ENCODE data around the gene PLPPR3.

The PLPPR3 gene

GRCh38 chr19:795691-796581 is 25.8 kb downstream of the PLPPR3 start:
- DNase-seq (ENCODE audit: low read depth): no peak

- DNase-seq (ENCODE audit: low read depth): no peak
Observed at GRCh38 chr19:795073-795611, 26.6 kb downstream of the PLPPR3 start.

GRCh38 chr19:793806-794205 is 27.9 kb downstream of the PLPPR3 start:
- no peak for DNase-seq (ENCODE audit: low read depth)

- no peak for DNase-seq (ENCODE audit: low read depth)
Observed at GRCh38 chr19:792306-792885, 29.4 kb downstream of the PLPPR3 start.

GRCh38 chr19:791567-792305 is 30.0 kb downstream of the PLPPR3 start:
- no peak for DNase-seq (ENCODE audit: low read depth)

- DNase-seq (ENCODE audit: low read depth): no peak
Observed at GRCh38 chr19:791007-791566, 30.7 kb downstream of the PLPPR3 start.

GRCh38 chr19:789701-790060 is 32.1 kb downstream of the PLPPR3 start:
- DNase-seq (ENCODE audit: low read depth): no peak

GRCh38 chr19:788983-789700 is 32.6 kb downstream of the PLPPR3 start:
- no peak for DNase-seq (ENCODE audit: low read depth)

GRCh38 chr19:788686-788982 is 33.1 kb downstream of the PLPPR3 start:
- DNase-seq (ENCODE audit: low read depth): no peak

- no peak for DNase-seq (ENCODE audit: low read depth)
Observed at GRCh38 chr19:787536-787935, 34.2 kb downstream of the PLPPR3 start.

- DNase-seq (ENCODE audit: low read depth): no peak
Observed at GRCh38 chr19:784541-784940, 37.2 kb downstream of the PLPPR3 start.

- DNase-seq (ENCODE audit: low read depth): no peak
Observed at GRCh38 chr19:782878-783668, 38.7 kb downstream of the PLPPR3 start.

- DNase-seq (ENCODE audit: low read depth): no peak
Observed at GRCh38 chr19:782185-782877, 39.4 kb downstream of the PLPPR3 start.

GRCh38 chr19:781800-782184 is 40.0 kb downstream of the PLPPR3 start:
- no peak for DNase-seq (ENCODE audit: low read depth)

GRCh38 chr19:780935-781334 is 40.8 kb downstream of the PLPPR3 start:
- DNase-seq (ENCODE audit: low read depth): no peak

- no peak for DNase-seq (ENCODE audit: low read depth)
Observed at GRCh38 chr19:778910-779653, 42.7 kb downstream of the PLPPR3 start.

- DNase-seq (ENCODE audit: low read depth): no peak
Observed at GRCh38 chr19:776549-776948, 45.2 kb downstream of the PLPPR3 start.

- DNase-seq (ENCODE audit: low read depth): no peak
Observed at GRCh38 chr19:772730-773436, 48.9 kb downstream of the PLPPR3 start.

GRCh38 chr19:772063-772462 is 49.7 kb downstream of the PLPPR3 start:
- no peak for DNase-seq (ENCODE audit: low read depth)

All from activated T-helper 1 cell treated with Interleukin-2 at 50 U/mL for 16 hours (primary cell).